Liver (tissue), 9 donors: ENCODE data around the gene SGO1. TPM values are rescaled to one million over a fixed set of nuclear protein-coding genes. Genes with fewer than 3 reads are reported as not detected.

ENCODE experiments used
- DNase-seq: peaks from one replicate; pipeline ENCODE4 v3.0.0-alpha.2; 2017; ENCODE audit warnings: low spot score
- H3K27ac ChIP-seq, 2 donors: one replicate each; pipeline ENCODE4 v1.7.0; 2013; ENCODE audit warnings: inconsistent platforms in 2 of 2, low read length in 2 of 2, control low read depth in 1 of 2, low read depth in 1 of 2, mild to moderate bottlenecking in 1 of 2
- H3K27me3 ChIP-seq, 4 donors: one replicate each; pipeline versions ENCODE4 v1.6.1 to v1.7.0; 2013; ENCODE audit warnings: low read length in 3 of 4, inconsistent platforms in 1 of 4, mild to moderate bottlenecking in 1 of 4, moderate library complexity in 1 of 4; ENCODE audit not compliant: control insufficient read depth in 4 of 4, insufficient read depth in 4 of 4
- H3K36me3 ChIP-seq, 4 donors: one replicate each; pipeline versions ENCODE4 v1.6.1 to v1.7.0; 2013; ENCODE audit warnings: low read length in 3 of 4, mild to moderate bottlenecking in 3 of 4, low read depth in 1 of 4, moderate library complexity in 1 of 4; ENCODE audit not compliant: control insufficient read depth in 4 of 4, insufficient read depth in 3 of 4
- H3K4me1 ChIP-seq, 4 donors: one replicate each; pipeline versions ENCODE4 v1.6.1 to v1.7.0; 2013; ENCODE audit warnings: low read length in 3 of 4, mild to moderate bottlenecking in 3 of 4, moderate library complexity in 1 of 4; ENCODE audit not compliant: control insufficient read depth in 4 of 4, insufficient read depth in 4 of 4
- H3K4me3 ChIP-seq, 3 donors: one replicate each; pipeline versions ENCODE4 v1.6.1 to v1.7.0; 2013; ENCODE audit warnings: low read length in 3 of 3, control low read depth in 1 of 3, low read depth in 1 of 3, mild to moderate bottlenecking in 1 of 3
- H3K9ac ChIP-seq, 2 donors: one replicate each; pipeline ENCODE4 v1.7.0; 2013; ENCODE audit warnings: low read length in 2 of 2, mild to moderate bottlenecking in 2 of 2, moderate library complexity in 2 of 2, control low read depth in 1 of 2, low read depth in 1 of 2
- H3K9me3 ChIP-seq, 4 donors: one replicate each; pipeline versions ENCODE4 v1.6.1 to v1.7.0; 2013; ENCODE audit warnings: low read length in 3 of 4; ENCODE audit not compliant: control insufficient read depth in 4 of 4
- ATF3 ChIP-seq: IDR thresholded peaks from 2 replicates; pipeline ENCODE4 v1.6.1; 2016; ENCODE audit warnings: antibody characterized with exemption
- CTCF ChIP-seq: fragments of 150-350 bp; IDR thresholded peaks from 2 replicates; pipeline ENCODE4 v1.5.1; 2017; ENCODE audit warnings: improper control_type of control experiment, low read depth, low read length; ENCODE audit not compliant: missing input control
- EGR1 ChIP-seq, 2 donors: IDR thresholded peaks; 2 replicates each; pipeline ENCODE4 v1.6.1; 2016 to 2018; ENCODE audit warnings: antibody characterized with exemption in 2 of 2, low read depth in 2 of 2
- FOXA1 ChIP-seq: IDR thresholded peaks from 2 replicates; pipeline ENCODE4 v1.6.1; 2016; ENCODE audit warnings: antibody characterized with exemption
- FOXA2 ChIP-seq: IDR thresholded peaks from 2 replicates; pipeline ENCODE4 v1.6.1; 2016; ENCODE audit warnings: antibody characterized with exemption
- GABPA ChIP-seq, 2 donors: IDR thresholded peaks in 1 of 2; conservative IDR thresholded peaks in 1 of 2; 2 replicates each; pipeline ENCODE4 v1.6.1; 2016; ENCODE audit warnings: antibody characterized with exemption in 2 of 2, mild to moderate bottlenecking in 1 of 2, moderate library complexity in 1 of 2
- HNF4A ChIP-seq, 2 donors: conservative IDR thresholded peaks; 2 replicates each; pipeline ENCODE4 v1.6.1; 2016; ENCODE audit warnings: antibody characterized with exemption in 2 of 2, mild to moderate bottlenecking in 2 of 2
- HNF4G ChIP-seq: IDR thresholded peaks from 2 replicates; pipeline ENCODE4 v1.6.1; 2016; ENCODE audit warnings: antibody characterized with exemption
- JUND ChIP-seq, 2 donors: IDR thresholded peaks; 2 replicates each; pipeline ENCODE4 v1.6.1; 2016; ENCODE audit warnings: antibody characterized with exemption in 2 of 2
- MAX ChIP-seq: IDR thresholded peaks from 2 replicates; pipeline ENCODE4 v1.6.1; 2016; ENCODE audit warnings: antibody characterized with exemption
- RAD21 ChIP-seq, 2 donors: IDR thresholded peaks; 2 replicates each; pipeline ENCODE4 v1.6.1; 2016; ENCODE audit warnings: antibody characterized with exemption in 2 of 2, mild to moderate bottlenecking in 2 of 2
- REST ChIP-seq: IDR thresholded peaks from 2 replicates; pipeline ENCODE4 v1.6.1; 2016; ENCODE audit warnings: antibody characterized with exemption, mild to moderate bottlenecking
- RXRA ChIP-seq, 2 donors: IDR thresholded peaks; 2 replicates each; pipeline ENCODE4 v1.6.1; 2017 to 2018; ENCODE audit warnings: antibody characterized with exemption in 2 of 2, mild to moderate bottlenecking in 1 of 2
- SP1 ChIP-seq: IDR thresholded peaks from 2 replicates; pipeline ENCODE4 v1.6.1; 2018; ENCODE audit warnings: antibody characterized with exemption, mild to moderate bottlenecking
- YY1 ChIP-seq: IDR thresholded peaks from 2 replicates; pipeline ENCODE4 v1.6.1; 2016; ENCODE audit warnings: antibody characterized with exemption, mild to moderate bottlenecking
- WGBS: extraction: QIAGEN DNeasy Blood & Tissue Kit; methylation state at CpG from one replicate; pipeline ENCODE4 v1.1.7; 2013; 5-methylcytosine and 5-hydroxymethylcytosine counted together
- polyA plus RNA-seq, 2 donors: library from polyadenylated mRNA; stranded (reverse) in 1 of 2; unstranded in 1 of 2; fragments of 200-250 nt in 1 of 2; fragments of >200 nt in 1 of 2; fragmentation: Nextera tagmentation in 1 of 2; extraction: Ambion mirVana in 1 of 2; gene quantifications; one replicate each; pipeline versions ENCODE4 v1.2.1 to v1.2.3, GENCODE V29; 2013 to 2015
- total RNA-seq, 2 donors: library from RNA; depleted of rRNA; stranded (reverse); fragments of >200 nt; gene quantifications; one replicate each; pipeline ENCODE4 v1.2.3, GENCODE V29; 2014
- donor health status: healthy.
- donor health status: healthy.
- donor health status: healthy.
- donor health status: healthy.
- donor health status: healthy.

The SGO1 gene
- total and polyA plus RNA-seq, 4 donors = 0.42 to 9.6 (median 0.71) TPM

- TF ChIP-seq RAD21 (IDR thresholded peaks at IDR 0.05) (no peak), MAX (no peak), JUND (IDR thresholded peaks at IDR 0.05) (no peak)
Measured at GRCh38 chr3:20147361-20147760, 38.6 kb downstream of the SGO1 start (continued).

- 93% methylated on average over 8 of the region's 8 CpGs for WGBS
- DNase-seq = no peak
- no peaks in the 10 kb centered on the region for H3K27me3 ChIP-seq
- H3K4me1 ChIP-seq = peaks cover 0 to 3% (median 0%) of the 10 kb centered on the region in 4 donors
- no peak for TF ChIP-seq SP1
- TF ChIP-seq ATF3 = no peak
- no peak for TF ChIP-seq HNF4A (conservative IDR thresholded peaks at IDR 0.05)
- no peak for TF ChIP-seq REST
- TF ChIP-seq FOXA2 = no peak
- no peak for TF ChIP-seq RXRA (IDR thresholded peaks at IDR 0.05)
- TF ChIP-seq YY1 = no peak
- no peak for TF ChIP-seq MAX
- TF ChIP-seq EGR1 (IDR thresholded peaks at IDR 0.05; ENCODE audit: low read depth in 2 of 2) = no peak
- no peak for TF ChIP-seq GABPA (IDR thresholded peaks at IDR 0.05 in 1 of 2, conservative IDR thresholded peaks at IDR 0.05 in 1 of 2)
- peaks cover 0 to 22% (median 16%) of the 10 kb centered on the region in 4 donors for H3K36me3 ChIP-seq
- no peaks in the 10 kb centered on the region for H3K9me3 ChIP-seq
- no peak overlapping the region for H3K4me3 ChIP-seq
- H3K27ac ChIP-seq = no peak overlapping the region
- no peak overlapping the region for H3K9ac ChIP-seq
Measured at GRCh38 chr3:20146301-20146700, 39.7 kb downstream of the SGO1 start.

GRCh38 chr3:20145874-20146273 is 40.1 kb downstream of the SGO1 start:
- Histone ChIP-seq H3K27me3 (no peaks in the 10 kb centered on the region), H3K27ac (no peak overlapping the region), H3K4me1 (peaks cover 0 to 3% (median 0%) of the 10 kb centered on the region in 4 donors), H3K9ac (no peak overlapping the region), H3K9me3 (no peaks in the 10 kb centered on the region), H3K36me3 (peaks cover 0 to 24% (median 16%) of the 10 kb centered on the region in 4 donors), H3K4me3 (no peak overlapping the region)
- WGBS = 91% methylated on average over 2 of the region's 2 CpGs
- TF ChIP-seq CTCF = no peak
- no peak for TF ChIP-seq YY1
- TF ChIP-seq HNF4G = no peak
- TF ChIP-seq ATF3 = no peak
- TF ChIP-seq RAD21 (IDR thresholded peaks at IDR 0.05) = no peak
- TF ChIP-seq RXRA (IDR thresholded peaks at IDR 0.05) = no peak
- no peak for TF ChIP-seq EGR1 (IDR thresholded peaks at IDR 0.05; ENCODE audit: low read depth in 2 of 2)
- TF ChIP-seq REST = no peak
- TF ChIP-seq FOXA1 = no peak
- no peak for DNase-seq
